Measurements from ENCODE around the gene SPATA45.

The SPATA45 gene

GRCh38 chr1:212820969-212821368 lies 26.5 kb downstream of the SPATA45 start:
- DNase-seq (ENCODE audit: low read depth) = no peak
- no peak overlapping the region for H3K4me3 ChIP-seq (ENCODE audit: control insufficient read depth, low read depth, low read length)
- no peak for TF ChIP-seq CTCF (conservative IDR thresholded peaks at IDR 0.05; ENCODE audit: control insufficient read depth, insufficient read depth, low read depth, low read length)

- no peak for DNase-seq (ENCODE audit: low read depth)
- TF ChIP-seq CTCF (conservative IDR thresholded peaks at IDR 0.05; ENCODE audit: control insufficient read depth, insufficient read depth, low read depth, low read length) = no peak
- H3K4me3 ChIP-seq (ENCODE audit: control insufficient read depth, low read depth, low read length) = no peak overlapping the region
Observed at GRCh38 chr1:212819726-212820125, 27.7 kb downstream of the SPATA45 start.

- no peak for TF ChIP-seq CTCF (conservative IDR thresholded peaks at IDR 0.05; ENCODE audit: control insufficient read depth, insufficient read depth, low read depth, low read length)
- H3K4me3 ChIP-seq (ENCODE audit: control insufficient read depth, low read depth, low read length) = no peak overlapping the region
- no peak for DNase-seq (ENCODE audit: low read depth)
Observed at GRCh38 chr1:212816567-212817278, 30.7 kb downstream of the SPATA45 start.

GRCh38 chr1:212814537-212815334 lies 32.7 kb downstream of the SPATA45 start:
- no peak overlapping the region for H3K4me3 ChIP-seq (ENCODE audit: control insufficient read depth, low read depth, low read length)
- DNase-seq (ENCODE audit: low read depth) = peak; percentile 17
- peak; percentile 32 for TF ChIP-seq CTCF (conservative IDR thresholded peaks at IDR 0.05; ENCODE audit: control insufficient read depth, insufficient read depth, low read depth, low read length)

- no peak for TF ChIP-seq CTCF (conservative IDR thresholded peaks at IDR 0.05; ENCODE audit: control insufficient read depth, insufficient read depth, low read depth, low read length)
- DNase-seq (ENCODE audit: low read depth) = no peak
- no peak overlapping the region for H3K4me3 ChIP-seq (ENCODE audit: control insufficient read depth, low read depth, low read length)
Observed at GRCh38 chr1:212805767-212806166, 41.7 kb downstream of the SPATA45 start.

GRCh38 chr1:212797681-212798080 lies 49.8 kb downstream of the SPATA45 start:
- no peak for TF ChIP-seq CTCF (conservative IDR thresholded peaks at IDR 0.05; ENCODE audit: control insufficient read depth, insufficient read depth, low read depth, low read length)
- peak; percentile 56 for DNase-seq (ENCODE audit: low read depth)
- H3K4me3 ChIP-seq (ENCODE audit: control insufficient read depth, low read depth, low read length) = no peak overlapping the region
